ENCODE results near the gene MAB21L1.

MAB21L1 gene

GRCh38 chr13:35455022-35455421 is 21.5 kb downstream of the MAB21L1 start:
- Histone ChIP-seq H3K27me3 (ENCODE audit: low read depth) (no peaks in the 10 kb centered on the region), H3K4me3 (no peak overlapping the region), H3K9me3 (no peaks in the 10 kb centered on the region), H3K36me3 (replicated peaks) (no peaks in the 10 kb centered on the region), H3K4me1 (no peaks in the 10 kb centered on the region)
- DNase-seq (ENCODE audit: low spot score in 2 of 2), result no peak
- in situ Hi-C loops (cut with MboI; ENCODE audit: low sequenced_read_pairs), result no loop called here

DNA sequence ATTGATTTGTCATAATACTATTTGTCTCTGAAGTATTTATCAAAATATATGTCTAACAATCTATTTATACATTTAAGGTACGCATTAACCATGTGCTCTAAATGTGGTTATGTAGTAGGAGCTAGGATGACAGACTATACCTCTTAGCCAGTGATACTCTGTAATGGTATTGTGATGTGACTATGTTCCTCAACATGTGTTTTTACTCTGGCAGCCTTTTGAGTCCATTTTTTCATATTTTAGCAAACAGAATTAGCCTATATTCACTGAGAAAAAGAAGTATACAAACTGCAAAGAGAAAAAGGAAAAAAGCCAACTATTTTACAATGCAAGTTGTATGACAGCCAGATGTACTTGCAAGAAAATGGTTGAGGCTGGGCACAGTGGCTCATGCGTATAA is 26.7 kb downstream of the MAB21L1 start:
- in situ Hi-C loops (cut with MboI; ENCODE audit: low sequenced_read_pairs), result no loop called here

DNA sequence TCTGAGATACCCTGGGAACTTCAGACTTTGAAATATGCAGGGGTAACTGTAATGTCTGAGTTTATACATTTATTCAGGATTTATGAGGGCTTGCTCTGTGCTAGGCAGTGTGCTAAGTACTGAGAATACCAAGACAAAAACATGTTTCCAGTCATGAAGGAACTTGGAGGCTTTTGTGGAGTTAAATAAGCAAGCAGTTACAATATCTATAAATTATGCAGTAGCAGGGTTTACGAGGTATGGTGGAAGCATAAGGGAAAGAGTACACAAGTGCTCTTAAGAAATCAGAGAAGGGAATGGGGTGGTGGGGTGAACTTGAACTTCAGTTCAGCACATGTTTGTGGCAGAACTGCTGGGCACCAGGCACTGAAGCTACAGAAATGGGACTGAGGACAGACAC is 28.0 kb downstream of the MAB21L1 start:
- DNase-seq (ENCODE audit: low spot score in 2 of 2), result no peak
- no peak overlapping the region for H3K4me3 ChIP-seq
- H3K9me3 ChIP-seq, result no peaks in the 10 kb centered on the region
- no peaks in the 10 kb centered on the region for H3K36me3 ChIP-seq (replicated peaks)
- no peaks in the 10 kb centered on the region for H3K27me3 ChIP-seq (ENCODE audit: low read depth)
- in situ Hi-C loops (cut with MboI; ENCODE audit: low sequenced_read_pairs), result no loop called here
- no peaks in the 10 kb centered on the region for H3K4me1 ChIP-seq

More for the DNA sequence above, 26.7 kb downstream of the MAB21L1 start:
- H3K36me3 ChIP-seq (replicated peaks), result no peaks in the 10 kb centered on the region
- H3K9me3 ChIP-seq, result no peaks in the 10 kb centered on the region
- no peaks in the 10 kb centered on the region for H3K27me3 ChIP-seq (ENCODE audit: low read depth)
- H3K4me1 ChIP-seq, result no peaks in the 10 kb centered on the region
- H3K4me3 ChIP-seq, result no peak overlapping the region
- DNase-seq (ENCODE audit: low spot score in 2 of 2), result no peak
